ENCODE measurements around the gene FXYD5.

DNA sequence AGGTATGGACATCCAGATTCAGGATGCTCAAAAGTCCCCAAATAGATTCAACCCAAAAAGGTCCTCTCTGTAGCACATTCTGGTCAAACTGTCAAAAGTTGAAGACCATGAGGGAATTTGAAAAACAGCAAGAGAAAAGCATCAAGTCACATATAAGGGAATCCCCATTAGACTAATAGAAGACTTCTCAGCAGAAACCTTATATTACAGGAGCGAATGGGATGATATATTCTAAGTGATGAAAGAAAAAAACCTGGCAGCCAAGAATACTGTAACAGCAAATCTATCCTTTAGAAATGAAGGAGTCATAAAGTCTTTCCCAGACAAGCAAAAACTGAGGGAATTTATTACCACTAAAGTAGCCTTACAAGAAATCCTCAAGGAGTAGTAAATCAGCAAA, 29.7 kb downstream of the FXYD5 start:
- TF ChIP-seq RARB (CRISPR knock-in tag; IDR thresholded peaks at IDR 0.05) = no peak
- TF ChIP-seq, protein P1, sequence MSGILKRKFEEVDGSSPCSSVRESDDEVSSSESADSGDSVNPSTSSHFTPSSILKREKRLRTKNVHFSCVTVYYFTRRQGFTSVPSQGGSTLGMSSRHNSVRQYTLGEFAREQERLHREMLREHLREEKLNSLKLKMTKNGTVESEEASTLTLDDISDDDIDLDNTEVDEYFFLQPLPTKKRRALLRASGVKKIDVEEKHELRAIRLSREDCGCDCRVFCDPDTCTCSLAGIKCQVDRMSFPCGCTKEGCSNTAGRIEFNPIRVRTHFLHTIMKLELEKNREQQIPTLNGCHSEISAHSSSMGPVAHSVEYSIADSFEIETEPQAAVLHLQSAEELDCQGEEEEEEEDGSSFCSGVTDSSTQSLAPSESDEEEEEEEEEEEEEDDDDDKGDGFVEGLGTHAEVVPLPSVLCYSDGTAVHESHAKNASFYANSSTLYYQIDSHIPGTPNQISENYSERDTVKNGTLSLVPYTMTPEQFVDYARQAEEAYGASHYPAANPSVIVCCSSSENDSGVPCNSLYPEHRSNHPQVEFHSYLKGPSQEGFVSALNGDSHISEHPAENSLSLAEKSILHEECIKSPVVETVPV (CRISPR knock-in tag; IDR thresholded peaks at IDR 0.05) = no peak
- no peak for TF ChIP-seq PATZ1 (CRISPR knock-in tag; IDR thresholded peaks at IDR 0.05; ENCODE audit: borderline replicate concordance)
- no peak for TF ChIP-seq TOX (CRISPR knock-in tag; IDR thresholded peaks at IDR 0.05; ENCODE audit: borderline replicate concordance)
- TF ChIP-seq SNAI2 (CRISPR knock-in tag; IDR thresholded peaks at IDR 0.05) = no peak
- TF ChIP-seq ISL1 (CRISPR knock-in tag; IDR thresholded peaks at IDR 0.05) = no peak
- no peak for TF ChIP-seq TSHZ2 (CRISPR knock-in tag; IDR thresholded peaks at IDR 0.05)

All from SK-N-SH treated with all-trans-retinoic acid at 6 μM for 48 hours (cell line).